ENCODE measurements around the gene RADIL. TPM values are rescaled to one million over a fixed set of nuclear protein-coding genes. Genes with fewer than 3 reads are reported as not detected.

Gene RADIL
- total and polyA plus RNA-seq, 7 donors = 0.65 to 3.8 (median 2.6) TPM

- no peaks in the 10 kb centered on the region for H3K4me1 ChIP-seq
- no peaks in the 10 kb centered on the region for H3K9me3 ChIP-seq
- no peak overlapping the region for H3K4me3 ChIP-seq
- TF ChIP-seq, protein P1, sequence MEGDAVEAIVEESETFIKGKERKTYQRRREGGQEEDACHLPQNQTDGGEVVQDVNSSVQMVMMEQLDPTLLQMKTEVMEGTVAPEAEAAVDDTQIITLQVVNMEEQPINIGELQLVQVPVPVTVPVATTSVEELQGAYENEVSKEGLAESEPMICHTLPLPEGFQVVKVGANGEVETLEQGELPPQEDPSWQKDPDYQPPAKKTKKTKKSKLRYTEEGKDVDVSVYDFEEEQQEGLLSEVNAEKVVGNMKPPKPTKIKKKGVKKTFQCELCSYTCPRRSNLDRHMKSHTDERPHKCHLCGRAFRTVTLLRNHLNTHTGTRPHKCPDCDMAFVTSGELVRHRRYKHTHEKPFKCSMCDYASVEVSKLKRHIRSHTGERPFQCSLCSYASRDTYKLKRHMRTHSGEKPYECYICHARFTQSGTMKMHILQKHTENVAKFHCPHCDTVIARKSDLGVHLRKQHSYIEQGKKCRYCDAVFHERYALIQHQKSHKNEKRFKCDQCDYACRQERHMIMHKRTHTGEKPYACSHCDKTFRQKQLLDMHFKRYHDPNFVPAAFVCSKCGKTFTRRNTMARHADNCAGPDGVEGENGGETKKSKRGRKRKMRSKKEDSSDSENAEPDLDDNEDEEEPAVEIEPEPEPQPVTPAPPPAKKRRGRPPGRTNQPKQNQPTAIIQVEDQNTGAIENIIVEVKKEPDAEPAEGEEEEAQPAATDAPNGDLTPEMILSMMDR (IDR thresholded peaks at IDR 0.05) = no peak
- H3K36me3 ChIP-seq (ENCODE audit: insufficient read depth in 1 of 2, low read depth in 1 of 2) = peaks cover 3 to 82% of the 10 kb centered on the region in 2 donors
- intact Hi-C loops (cut with DNase I) = no loop called here
- no peak for ATAC-seq
- H3K27me3 ChIP-seq (ENCODE audit: insufficient read depth in 3 of 3, low read length in 2 of 3) = no peaks in the 10 kb centered on the region
- no peak for DNase-seq
- no peak overlapping the region for H3K27ac ChIP-seq
- WGBS, 3 donors = 92 to 93% (median 93%) methylated on average over 35 to 36 of the region's 36 CpGs
Observed at GRCh38 chr7:4782333-4783291, 100.9 kb downstream of the RADIL start.

DNA sequence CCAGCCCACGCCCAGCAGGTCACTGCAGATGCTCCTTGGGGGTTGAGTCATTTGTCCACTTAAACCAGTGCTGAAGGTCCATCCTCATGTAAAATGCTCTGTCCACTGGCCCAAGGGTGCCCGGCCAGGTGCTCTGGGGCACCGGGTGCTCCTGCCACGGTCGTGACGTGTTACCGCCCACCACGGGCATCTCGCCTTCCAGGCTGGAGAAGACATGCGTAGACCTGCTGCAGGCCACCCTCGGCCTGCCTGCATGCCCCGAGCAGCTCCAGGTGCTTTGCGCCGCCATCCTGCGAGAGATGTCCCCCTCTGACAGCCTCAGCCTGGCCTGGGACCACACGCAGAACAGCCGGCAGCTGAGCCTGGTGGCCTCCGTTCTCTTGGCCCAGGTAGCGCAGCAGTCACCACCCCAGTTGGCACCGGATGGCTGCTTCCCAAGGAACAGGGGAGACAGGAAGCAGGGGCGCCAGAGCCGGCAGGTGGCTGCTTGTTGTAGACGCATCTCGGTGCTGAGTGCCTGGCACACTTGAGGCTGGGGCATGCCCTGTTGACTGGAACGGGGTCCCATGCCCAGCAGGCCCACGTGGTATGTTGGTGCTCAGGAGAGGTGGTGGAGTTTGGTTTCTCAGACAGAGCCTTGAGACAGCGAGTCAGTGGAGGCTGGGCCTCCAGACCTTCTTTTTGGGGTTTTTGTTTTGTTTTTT lies 102.0 kb downstream of the RADIL start:
- TF ChIP-seq, protein P1 (IDR thresholded peaks at IDR 0.05) = no peak
- H3K27ac ChIP-seq = no peak overlapping the region
- H3K4me1 ChIP-seq = peaks cover 6% of the 10 kb centered on the region
- WGBS, 3 donors = 90 to 94% (median 91%) methylated on average over 27 of the region's 27 CpGs
- H3K4me3 ChIP-seq = no peak overlapping the region
- H3K27me3 ChIP-seq (ENCODE audit: insufficient read depth in 3 of 3, low read length in 2 of 3) = no peaks in the 10 kb centered on the region
- peaks cover 3 to 77% of the 10 kb centered on the region in 2 donors for H3K36me3 ChIP-seq (ENCODE audit: insufficient read depth in 1 of 2, low read depth in 1 of 2)
- intact Hi-C loops (cut with DNase I) = no loop called here
- no peaks in the 10 kb centered on the region for H3K9me3 ChIP-seq
- DNase-seq (no peak), ATAC-seq (no peak)

GRCh38 chr7:4779118-4779517 lies 104.4 kb downstream of the RADIL start:
- Histone ChIP-seq H3K4me1 (peaks cover 11% of the 10 kb centered on the region), H3K36me3 (ENCODE audit: insufficient read depth in 1 of 2, low read depth in 1 of 2) (peaks cover 3 to 53% of the 10 kb centered on the region in 2 donors), H3K4me3 (no peak overlapping the region), H3K27ac (no peak overlapping the region), H3K27me3 (ENCODE audit: insufficient read depth in 3 of 3, low read length in 2 of 3) (no peaks in the 10 kb centered on the region), H3K9me3 (no peaks in the 10 kb centered on the region)
- no peak for DNase-seq
- TF ChIP-seq, protein P1 (IDR thresholded peaks at IDR 0.05) = no peak
- intact Hi-C loops (cut with DNase I) = no loop called here
- 86 to 90% (median 88%) methylated on average over 5 of the region's 5 CpGs for WGBS, 3 donors
- no peak for ATAC-seq

- Histone ChIP-seq H3K27ac (peak overlapping the region; percentile 96), H3K36me3 (ENCODE audit: insufficient read depth in 1 of 2, low read depth in 1 of 2) (peaks cover 0 to 22% of the 10 kb centered on the region in 2 donors), H3K4me1 (peaks cover 11% of the 10 kb centered on the region), H3K4me3 (peak overlapping the region; percentile 97), H3K9me3 (no peaks in the 10 kb centered on the region), H3K27me3 (ENCODE audit: insufficient read depth in 3 of 3, low read length in 2 of 3) (no peaks in the 10 kb centered on the region)
- DNase-seq (no peak), ATAC-seq (peak; percentile 8 to 47 (median 25))
- 18 to 22% (median 19%) methylated on average over 30 to 32 of the region's 32 CpGs for WGBS, 3 donors
- intact Hi-C loops (cut with DNase I) = loop anchor here in 1 of 2 donors (2.0 kb wide), 1 partner anchor 25 kb away; no protein-coding TSS in a partner anchor
- TF ChIP-seq, protein P1 (IDR thresholded peaks at IDR 0.05) = no peak
Observed at GRCh38 chr7:4775848-4776623, 107.5 kb downstream of the RADIL start.
